ENCODE measurements around the gene HLA-G.

DNA sequence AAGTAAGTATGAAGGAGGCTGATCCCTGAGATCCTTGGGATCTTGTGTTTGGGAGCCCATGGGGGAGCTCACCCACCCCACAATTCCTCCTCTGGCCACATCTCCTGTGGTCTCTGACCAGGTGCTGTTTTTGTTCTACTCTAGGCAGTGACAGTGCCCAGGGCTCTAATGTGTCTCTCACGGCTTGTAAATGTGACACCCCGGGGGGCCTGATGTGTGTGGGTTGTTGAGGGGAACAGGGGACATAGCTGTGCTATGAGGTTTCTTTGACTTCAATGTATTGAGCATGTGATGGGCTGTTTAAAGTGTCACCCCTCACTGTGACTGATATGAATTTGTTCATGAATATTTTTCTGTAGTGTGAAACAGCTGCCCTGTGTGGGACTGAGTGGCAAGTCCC is 2.8 kb downstream of the HLA-G start:
- TF ChIP-seq ZNF384 (IDR thresholded peaks at IDR 0.05) = no peak
- no peak for TF ChIP-seq BHLHE40 (IDR thresholded peaks at IDR 0.05; ENCODE audit: borderline replicate concordance)
- no peak for TF ChIP-seq L3MBTL2 (conservative IDR thresholded peaks at IDR 0.05)
- no peak for TF ChIP-seq SP1 (IDR thresholded peaks at IDR 0.05)
- TF ChIP-seq NFRKB (IDR thresholded peaks at IDR 0.05) = no peak
- TF ChIP-seq PKNOX1 (IDR thresholded peaks at IDR 0.05) = no peak
- no peak for TF ChIP-seq TARDBP (IDR thresholded peaks at IDR 0.05)
- TF ChIP-seq FOXA1 (IDR thresholded peaks at IDR 0.05) = no peak

Measured in HEK293T (cell line).